ENCODE data around the gene SLC16A11. TPM values are rescaled to one million over a fixed set of nuclear protein-coding genes. Genes with fewer than 3 reads are reported as not detected.
"Not testable (repeated sequence)": the region's sequence is repeated elsewhere in the genome, so short reads cannot be mapped to it uniquely, and the experiment has no call there.

Gene SLC16A11
- not detected in 2 replicates for total RNA-seq

GRCh38 chr17:7043497-7044198, at the start of gene SLC16A11:
Gene SLC16A11, minus strand, starts transcription at chr17:7044092. Its CDS starts 579 bp downstream, at chr17:7043513.
- Histone ChIP-seq H3K4me3 (ENCODE audit: low read depth, low read length) (peak within 1 kb of the TSS; percentile 21), H3K27me3 (ENCODE audit: control insufficient read depth, insufficient read depth, low read length) (peaks cover 33% of the 10 kb centered on the region), H3K36me3 (ENCODE audit: control insufficient read depth, insufficient read depth, low read length) (no peaks in the 10 kb centered on the region)
- no peak for DNase-seq (ENCODE audit: low read depth)
- TF ChIP-seq CTCF (IDR thresholded peaks at IDR 0.05; ENCODE audit: insufficient read depth, low read length, poor library complexity, severe bottlenecking) = no peak

GRCh38 chr17:7091311-7092005, 47.6 kb upstream of the SLC16A11 start:
- DNase-seq (ENCODE audit: low read depth); H3K4me3 ChIP-seq (ENCODE audit: low read depth, low read length): not testable (repeated sequence)

DNA sequence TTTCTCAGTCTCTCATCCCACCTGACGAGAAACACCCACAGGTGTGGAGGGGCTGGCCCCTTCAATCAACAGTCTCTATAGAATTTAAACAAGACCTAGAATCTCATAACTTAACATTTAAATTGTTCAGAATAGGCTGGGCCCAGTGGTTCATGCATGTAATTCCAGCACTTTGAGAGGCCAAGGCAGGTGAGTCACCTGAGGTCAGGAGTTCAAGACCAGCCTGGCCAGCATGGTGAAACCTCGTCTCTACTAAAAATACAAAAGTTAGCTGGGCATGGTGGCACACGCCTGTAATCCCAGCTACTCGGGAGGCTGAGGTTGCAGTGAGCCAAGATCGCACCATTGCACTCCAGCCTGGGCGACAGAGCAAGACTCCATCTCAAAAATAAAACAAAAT, 45.7 kb upstream of the SLC16A11 start:
- H3K27me3 ChIP-seq (ENCODE audit: control insufficient read depth, insufficient read depth, low read length); H3K36me3 ChIP-seq (ENCODE audit: control insufficient read depth, insufficient read depth, low read length); H3K4me3 ChIP-seq (ENCODE audit: low read depth, low read length); DNase-seq (ENCODE audit: low read depth): not testable (repeated sequence)

More at GRCh38 chr17:7091311-7092005, 47.6 kb upstream of the SLC16A11 start:
- not testable (repeated sequence) for H3K36me3 ChIP-seq (ENCODE audit: control insufficient read depth, insufficient read depth, low read length); H3K27me3 ChIP-seq (ENCODE audit: control insufficient read depth, insufficient read depth, low read length)

GRCh38 chr17:7088442-7088841, 44.5 kb upstream of the SLC16A11 start:
- not testable (repeated sequence) for DNase-seq (ENCODE audit: low read depth); H3K36me3 ChIP-seq (ENCODE audit: control insufficient read depth, insufficient read depth, low read length); H3K27me3 ChIP-seq (ENCODE audit: control insufficient read depth, insufficient read depth, low read length); H3K4me3 ChIP-seq (ENCODE audit: low read depth, low read length)

GRCh38 chr17:7084088-7084487, 40.2 kb upstream of the SLC16A11 start:
- DNase-seq (ENCODE audit: low read depth) = no peak
- no peak overlapping the region for H3K4me3 ChIP-seq (ENCODE audit: low read depth, low read length)
- peaks cover 2% of the 10 kb centered on the region for H3K27me3 ChIP-seq (ENCODE audit: control insufficient read depth, insufficient read depth, low read length)
- H3K36me3 ChIP-seq (ENCODE audit: control insufficient read depth, insufficient read depth, low read length) = no peaks in the 10 kb centered on the region
- TF ChIP-seq CTCF (IDR thresholded peaks at IDR 0.05; ENCODE audit: insufficient read depth, low read length, poor library complexity, severe bottlenecking) = no peak

DNA sequence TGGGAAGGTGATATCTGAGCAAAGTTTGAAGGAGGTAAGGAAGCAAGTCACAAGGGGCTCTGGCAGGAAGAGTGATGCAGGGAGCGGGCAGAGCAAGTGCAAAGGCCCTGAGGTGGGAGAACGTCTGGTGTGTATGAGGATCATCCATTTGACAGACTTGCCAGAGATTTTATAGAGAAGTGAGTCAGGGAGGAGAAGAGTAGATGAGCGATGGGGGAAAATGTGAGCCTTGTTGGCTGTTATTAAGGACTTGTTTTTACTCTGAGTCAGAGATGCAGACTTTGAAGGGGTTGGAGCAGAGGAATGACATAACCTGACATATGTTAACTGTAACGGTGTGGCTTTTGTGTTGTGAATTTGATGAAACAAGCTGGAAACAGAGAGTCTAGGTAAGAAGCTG, 39.7 kb upstream of the SLC16A11 start:
- H3K27me3 ChIP-seq (ENCODE audit: control insufficient read depth, insufficient read depth, low read length) = peaks cover 2% of the 10 kb centered on the region
- DNase-seq (ENCODE audit: low read depth) = no peak
- H3K4me3 ChIP-seq (ENCODE audit: low read depth, low read length) = no peak overlapping the region
- no peak for TF ChIP-seq CTCF (IDR thresholded peaks at IDR 0.05; ENCODE audit: insufficient read depth, low read length, poor library complexity, severe bottlenecking)
- no peaks in the 10 kb centered on the region for H3K36me3 ChIP-seq (ENCODE audit: control insufficient read depth, insufficient read depth, low read length)

- no peak for DNase-seq (ENCODE audit: low read depth)
- Histone ChIP-seq H3K4me3 (ENCODE audit: low read depth, low read length) (no peak overlapping the region), H3K36me3 (ENCODE audit: control insufficient read depth, insufficient read depth, low read length) (no peaks in the 10 kb centered on the region), H3K27me3 (ENCODE audit: control insufficient read depth, insufficient read depth, low read length) (peaks cover 2% of the 10 kb centered on the region)
- no peak for TF ChIP-seq CTCF (IDR thresholded peaks at IDR 0.05; ENCODE audit: insufficient read depth, low read length, poor library complexity, severe bottlenecking)
Observed at GRCh38 chr17:7081341-7082062, 37.6 kb upstream of the SLC16A11 start.
